HG03457 (cell line): ENCODE results near the gene PDE10A.
"Not testable (repeated sequence)": the region's sequence is repeated elsewhere in the genome, so short reads cannot be mapped to it uniquely, and the experiment has no call there.

Source experiments
- ATAC-seq: cut with Tn5 transposase; IDR thresholded peaks from one replicate; pipeline ENCODE4 v1.9.1; 2021; ENCODE audit warnings: moderate number of reproducible peaks; ENCODE audit not compliant: unreplicated experiment

The PDE10A gene

DNA sequence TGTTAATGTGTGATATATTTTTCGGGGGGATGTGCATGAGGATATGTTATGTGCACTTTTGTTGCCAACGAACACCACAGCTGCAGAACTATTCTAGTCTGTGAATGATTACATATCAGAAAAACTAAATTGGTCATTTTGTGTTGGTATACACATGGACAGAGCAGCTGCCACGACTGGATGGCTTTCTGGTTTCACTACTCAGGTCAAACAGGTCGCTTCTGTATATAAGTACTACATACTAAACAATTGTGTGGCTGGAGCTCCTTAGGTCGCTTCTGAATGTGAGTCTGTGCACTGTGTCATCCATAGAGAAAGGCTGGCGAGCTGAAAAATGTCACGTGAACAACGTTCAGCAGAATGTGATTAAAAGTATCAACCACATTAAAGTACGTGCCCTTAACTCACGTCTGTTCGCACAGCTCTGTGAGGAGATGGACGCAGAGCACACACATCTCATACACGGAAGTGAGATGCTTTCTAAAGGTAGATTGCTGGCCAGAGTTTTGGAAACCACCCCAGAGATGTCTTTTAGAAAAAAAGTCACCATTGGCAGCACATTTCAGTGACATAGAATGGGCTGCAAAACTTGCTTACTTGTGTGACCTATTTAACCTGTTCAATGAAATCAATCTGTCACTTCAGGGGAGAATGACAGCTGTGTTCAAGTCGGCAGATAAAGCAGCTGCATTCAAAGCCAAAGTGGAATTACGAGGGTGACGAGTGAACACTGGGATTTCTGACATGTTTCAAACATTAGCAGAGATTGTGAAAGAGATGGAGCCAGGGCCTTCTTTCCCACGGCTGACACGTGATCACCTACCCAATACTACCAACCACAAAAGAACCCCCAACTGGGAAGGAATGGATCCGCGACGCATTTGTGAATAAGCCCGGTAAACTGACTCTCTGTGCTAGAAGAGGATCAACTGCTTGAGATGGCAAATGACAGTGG lies 176.6 kb downstream of the PDE10A start:
- ATAC-seq, result no peak

DNA sequence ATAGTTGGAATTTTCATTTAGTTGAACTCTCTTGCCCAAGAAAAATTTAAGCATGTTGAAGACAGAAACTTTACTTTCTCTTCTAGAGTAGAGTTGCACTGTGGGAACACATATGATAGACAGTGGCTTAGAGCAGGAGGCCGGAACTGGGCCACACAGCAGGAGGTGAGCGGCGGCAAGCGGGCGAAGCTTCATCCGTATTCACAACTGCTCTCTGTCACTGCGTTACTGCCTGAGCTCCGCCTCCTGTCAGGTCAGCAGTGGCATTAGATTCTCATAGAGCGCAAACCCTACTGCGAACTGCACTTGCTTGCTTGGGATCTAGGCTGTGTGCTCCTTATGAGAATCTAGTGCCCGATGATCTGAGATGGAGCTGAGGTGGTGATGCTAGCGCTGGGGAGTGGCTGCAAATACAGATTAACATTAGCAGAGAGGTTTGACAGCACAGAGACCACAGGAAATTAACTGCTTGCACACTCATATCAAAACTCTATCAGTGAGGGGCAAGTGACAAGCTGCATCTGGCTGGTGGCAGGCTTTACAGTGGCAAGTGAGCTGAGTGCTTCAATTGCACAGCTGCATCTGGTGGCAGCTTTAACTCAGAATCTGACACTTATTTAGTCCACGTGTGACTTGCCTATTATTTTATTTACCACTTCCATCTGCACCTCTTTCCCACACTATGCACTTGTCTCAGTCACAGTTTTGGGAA lies 178.7 kb downstream of the PDE10A start:
- ATAC-seq, result no peak

DNA sequence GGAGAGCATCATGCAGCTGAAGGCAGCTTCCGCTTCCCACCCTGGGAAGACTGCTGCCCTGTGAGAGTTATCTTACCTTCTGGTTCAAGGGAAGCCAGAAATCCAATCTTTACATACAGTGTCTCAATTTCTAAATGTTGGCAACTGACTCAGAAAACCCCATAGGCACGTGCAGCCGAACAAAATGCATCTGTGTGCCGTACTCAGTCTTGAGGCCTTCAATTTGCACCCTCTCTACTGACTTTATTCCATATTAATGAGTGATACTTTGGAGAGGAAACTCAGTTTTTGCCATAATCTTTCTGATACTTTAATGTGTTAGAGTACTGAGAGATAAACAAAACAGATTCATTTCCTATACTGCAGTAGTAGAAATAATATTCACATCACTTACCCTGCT lies 181.1 kb downstream of the PDE10A start:
- ATAC-seq, result no peak

DNA sequence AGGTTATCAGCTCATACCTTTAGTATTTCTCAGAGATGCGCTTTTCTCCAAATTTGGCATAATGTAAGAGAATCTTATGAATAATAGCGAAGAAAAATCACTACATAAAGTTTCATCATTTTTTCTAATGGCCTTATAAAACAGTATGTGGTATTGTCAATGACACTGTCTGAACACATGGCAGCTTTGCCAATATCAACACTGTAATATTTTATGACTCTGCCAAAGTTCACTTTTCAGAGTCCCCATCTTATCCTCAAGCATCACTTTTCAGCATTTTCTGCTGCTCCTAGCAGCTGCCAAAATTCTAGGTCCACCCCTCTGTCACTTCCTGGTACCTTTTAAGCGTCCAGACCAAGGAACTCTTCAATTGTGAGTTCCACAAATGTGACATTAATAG lies 182.1 kb downstream of the PDE10A start:
- no peak for ATAC-seq

DNA sequence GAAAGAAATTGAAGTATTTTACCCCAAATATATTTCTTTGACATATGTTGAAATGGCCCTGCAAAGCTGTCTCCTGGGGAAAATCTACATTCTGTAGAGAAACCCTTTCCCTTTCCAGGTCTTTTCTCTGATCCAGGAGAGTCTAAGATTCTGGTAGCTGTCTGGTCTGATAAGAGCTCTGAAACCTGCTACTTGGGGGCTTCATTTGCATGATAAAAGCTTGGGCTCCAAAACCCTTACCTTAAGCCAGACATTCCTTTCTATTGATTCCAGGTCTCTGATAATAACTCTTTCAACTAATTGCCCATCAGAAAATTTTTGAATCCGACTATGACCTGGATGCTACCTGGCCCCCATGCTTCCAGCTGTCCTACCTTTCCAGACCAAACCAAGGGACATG lies 184.5 kb downstream of the PDE10A start:
- no peak for ATAC-seq

DNA sequence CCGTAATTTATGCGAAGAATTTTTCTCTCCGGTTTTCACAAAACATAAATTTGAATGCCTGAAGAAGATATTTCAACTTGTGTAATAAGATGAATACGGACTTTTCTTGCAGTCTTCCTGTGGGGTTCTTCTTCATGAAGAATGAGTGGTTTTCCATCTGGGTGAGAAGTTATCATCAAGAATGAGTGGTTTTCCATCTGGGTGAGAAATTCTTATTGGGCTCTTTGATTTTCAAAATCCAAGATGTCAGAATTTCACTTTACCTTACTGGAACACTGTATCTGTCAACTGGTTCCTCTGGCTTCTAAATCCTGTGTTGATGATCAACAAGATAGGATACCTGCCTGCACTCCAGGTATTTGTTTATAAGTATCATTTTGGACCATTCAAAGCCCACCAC lies 193.6 kb downstream of the PDE10A start:
- ATAC-seq, result no peak

DNA sequence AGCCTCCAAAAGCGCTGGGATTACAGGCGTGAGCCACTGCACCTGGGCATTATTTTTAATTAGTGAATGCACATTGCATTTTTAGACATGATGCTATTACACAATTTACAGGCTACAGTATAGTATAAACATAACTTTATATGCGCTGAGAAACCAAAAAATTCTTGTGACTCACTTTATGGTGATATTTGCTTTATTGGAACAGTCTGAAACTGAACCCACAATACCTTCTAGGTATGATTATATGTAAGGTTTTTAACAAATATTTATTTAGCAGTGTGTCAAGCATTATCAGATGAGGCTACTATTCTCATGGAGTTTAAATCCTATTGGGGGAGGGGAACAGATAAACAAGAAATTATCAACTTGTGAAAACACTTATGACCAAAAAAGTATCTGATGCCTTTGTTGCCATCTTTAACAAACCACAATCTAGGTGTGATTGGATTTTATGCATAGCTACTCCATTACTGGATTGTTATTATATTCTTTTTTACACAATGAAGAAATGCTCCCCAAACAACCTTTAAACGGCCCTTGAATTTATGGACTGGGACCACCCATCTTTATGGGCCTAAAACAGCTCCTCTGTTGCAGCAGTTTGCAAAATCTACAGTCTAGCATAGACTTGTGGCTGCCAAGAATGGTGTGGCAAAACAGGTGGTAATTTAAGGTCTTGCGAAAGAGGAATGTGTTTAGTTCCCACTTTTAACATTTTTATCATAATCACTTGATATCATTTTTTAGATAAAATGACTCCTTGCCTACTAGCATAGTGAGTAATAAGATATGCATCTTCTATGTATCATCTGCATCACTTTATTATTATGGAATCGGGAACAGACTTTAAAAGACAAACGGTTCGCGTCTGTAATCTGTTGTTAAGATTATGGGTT lies 194.5 kb downstream of the PDE10A start:
- no peak for ATAC-seq

DNA sequence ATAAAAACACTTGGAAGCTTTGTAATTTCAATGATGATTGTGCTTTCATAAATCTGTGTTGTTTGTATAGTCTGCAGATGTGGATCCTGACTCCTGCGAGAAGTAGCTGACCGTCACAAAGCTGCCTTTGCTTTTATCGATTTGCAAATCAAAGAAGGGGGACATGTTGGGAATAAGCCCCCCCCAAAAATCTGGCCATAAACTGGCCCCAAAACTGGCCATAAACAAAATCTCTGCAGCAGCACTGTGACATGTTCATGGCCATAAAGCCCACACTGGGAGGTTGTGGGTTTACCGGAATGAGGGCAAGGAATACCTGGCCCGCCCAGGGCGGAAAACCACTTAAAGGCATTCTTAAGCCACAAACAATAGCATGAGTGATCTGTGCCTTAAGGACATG lies 199.5 kb downstream of the PDE10A start:
- ATAC-seq, result not testable (repeated sequence)

DNA sequence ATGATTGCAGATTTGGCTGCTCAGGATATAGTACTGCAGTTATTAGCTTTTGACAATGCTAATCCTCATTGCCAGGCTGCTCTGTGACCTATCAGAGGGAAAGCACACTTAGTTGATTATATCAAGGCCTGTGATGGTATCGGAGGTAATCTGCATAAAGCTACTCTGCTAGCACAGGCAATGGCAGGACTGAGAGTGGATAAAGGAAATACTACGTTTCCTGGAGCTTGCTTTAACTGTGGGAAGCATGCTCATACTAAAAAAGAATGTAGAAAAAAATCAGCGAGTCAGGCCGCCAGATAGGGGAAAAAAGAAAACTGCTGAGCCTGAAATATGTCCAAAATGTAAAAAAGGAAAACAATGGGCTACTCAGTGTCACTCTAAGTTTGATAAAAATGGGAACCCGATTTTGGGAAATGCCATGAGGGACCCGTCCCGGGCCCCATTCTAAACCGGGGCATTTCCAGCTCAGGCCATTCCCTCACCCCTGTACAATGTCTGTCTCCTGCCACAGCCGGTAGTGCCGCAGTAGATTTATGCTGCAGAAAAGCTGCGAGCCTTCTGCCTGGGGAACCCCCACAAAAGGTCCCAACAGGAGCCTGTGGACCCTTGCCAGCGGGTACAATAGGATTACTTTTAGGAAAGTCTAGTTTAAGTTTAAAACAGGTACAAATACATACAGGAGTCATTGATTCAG lies 203.3 kb downstream of the PDE10A start:
- ATAC-seq, result not testable (repeated sequence)

DNA sequence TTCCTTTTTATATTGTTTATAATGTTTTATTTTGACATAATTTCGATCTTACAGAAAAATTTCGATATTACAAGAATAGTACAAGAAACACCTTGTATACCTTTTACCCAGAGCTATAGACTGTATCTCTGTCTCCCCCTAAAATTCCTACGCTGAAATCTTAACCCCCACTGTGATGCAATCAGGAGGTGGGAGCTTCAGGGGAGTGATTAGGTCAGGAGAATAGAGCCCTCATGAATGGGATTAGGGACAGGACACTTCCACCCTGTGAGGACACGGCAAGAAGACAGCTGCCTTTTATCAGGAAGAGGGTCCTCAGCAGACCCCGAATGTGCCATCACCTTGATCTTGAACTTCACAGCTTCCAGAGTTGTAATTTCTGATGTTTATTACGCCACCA lies 204.9 kb downstream of the PDE10A start:
- no peak for ATAC-seq

DNA sequence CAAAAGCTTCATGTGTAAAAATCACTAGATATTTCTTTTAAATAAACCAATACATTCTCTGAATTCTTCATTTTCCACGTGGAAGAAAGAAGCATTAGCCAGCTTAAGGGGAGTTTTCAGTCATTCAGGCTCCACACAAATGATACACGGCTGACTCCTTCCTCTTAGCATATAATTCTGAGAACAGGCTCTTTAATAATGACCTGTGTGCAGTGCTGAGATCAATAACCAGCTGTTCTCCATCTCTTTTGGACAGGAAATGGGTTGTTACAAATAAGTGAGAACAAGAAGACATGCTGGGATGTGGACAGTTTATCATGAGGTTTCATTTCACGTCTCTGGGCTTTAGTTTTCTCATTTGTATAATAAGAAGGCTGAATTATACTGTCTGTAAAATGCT lies 206.8 kb downstream of the PDE10A start:
- ATAC-seq, result no peak

DNA sequence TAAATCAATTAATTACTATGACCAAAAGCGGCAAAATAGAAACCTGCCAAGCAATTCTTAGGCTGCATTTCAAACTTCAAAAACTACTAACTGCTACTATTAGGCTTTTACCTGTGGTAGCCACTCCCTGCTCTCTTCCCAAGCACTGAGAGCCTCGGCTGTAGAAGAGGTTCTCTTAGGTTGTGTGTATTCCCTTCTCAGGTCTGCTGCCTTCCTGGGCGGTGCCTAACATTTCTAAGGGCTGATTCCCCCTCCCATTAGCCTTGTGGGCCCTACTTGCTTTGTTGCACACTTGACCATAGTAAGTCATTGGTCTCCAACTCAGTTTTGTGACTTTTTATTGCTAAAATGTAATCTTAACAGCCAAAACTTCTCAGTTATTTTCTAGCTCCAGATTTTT lies 207.6 kb downstream of the PDE10A start:
- no peak for ATAC-seq

DNA sequence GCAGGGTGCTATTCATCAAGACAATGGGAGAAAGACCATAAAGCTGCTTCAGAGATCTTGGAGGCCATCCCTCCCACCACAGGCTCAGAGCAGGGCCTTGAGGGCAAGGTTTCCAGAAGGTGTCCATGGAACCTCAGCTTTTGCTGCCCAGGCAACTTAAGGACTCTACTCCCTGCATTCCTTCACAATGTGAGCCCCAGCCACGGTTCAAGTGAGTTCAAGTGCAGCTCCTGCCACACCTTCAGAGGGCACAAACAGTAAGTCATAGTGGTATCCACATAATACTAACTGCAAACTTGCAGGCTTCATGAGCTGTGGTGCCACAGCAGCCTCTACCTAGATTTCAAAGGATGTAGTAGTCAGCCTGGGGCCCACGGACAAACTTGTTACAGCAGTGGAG lies 209.6 kb downstream of the PDE10A start:
- no peak for ATAC-seq

DNA sequence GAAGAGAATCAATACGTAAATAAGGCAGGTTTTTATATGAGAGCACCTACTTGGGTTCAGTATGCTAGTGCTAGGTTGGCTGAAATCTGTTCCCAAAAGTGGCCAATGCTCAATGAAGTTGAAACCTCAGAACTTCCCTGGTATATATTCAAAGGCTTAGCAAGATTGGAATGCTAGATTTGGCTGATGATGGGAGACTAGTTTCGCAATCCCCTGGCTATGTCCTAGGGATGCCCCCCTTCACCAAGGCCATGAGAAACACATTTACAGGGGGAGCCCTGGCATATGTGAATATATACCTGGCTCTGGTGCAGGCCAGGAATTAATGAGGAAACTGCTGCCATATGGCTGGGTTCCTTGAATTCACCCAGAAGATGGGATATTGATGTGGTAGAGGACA lies 211.2 kb downstream of the PDE10A start:
- no peak for ATAC-seq

DNA sequence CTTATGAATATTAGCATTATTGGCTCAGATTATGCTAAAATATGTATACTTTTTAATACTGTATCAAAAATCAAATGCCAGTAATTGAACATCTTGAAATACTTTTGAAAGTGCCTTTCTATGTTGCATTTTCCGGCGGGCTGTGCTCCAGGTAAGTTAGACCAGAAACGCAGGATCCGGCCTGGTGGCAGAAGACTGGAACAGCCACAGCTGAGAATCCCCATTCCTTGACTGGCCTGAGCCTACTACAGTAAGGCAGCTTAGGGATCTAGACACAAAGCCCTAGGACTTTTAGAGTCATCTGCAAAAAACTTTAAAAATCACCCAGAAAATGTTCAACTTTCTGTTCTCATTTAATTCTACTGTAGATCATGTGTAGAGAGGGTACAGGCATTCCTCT lies 214.8 kb downstream of the PDE10A start:
- ATAC-seq, result no peak

DNA sequence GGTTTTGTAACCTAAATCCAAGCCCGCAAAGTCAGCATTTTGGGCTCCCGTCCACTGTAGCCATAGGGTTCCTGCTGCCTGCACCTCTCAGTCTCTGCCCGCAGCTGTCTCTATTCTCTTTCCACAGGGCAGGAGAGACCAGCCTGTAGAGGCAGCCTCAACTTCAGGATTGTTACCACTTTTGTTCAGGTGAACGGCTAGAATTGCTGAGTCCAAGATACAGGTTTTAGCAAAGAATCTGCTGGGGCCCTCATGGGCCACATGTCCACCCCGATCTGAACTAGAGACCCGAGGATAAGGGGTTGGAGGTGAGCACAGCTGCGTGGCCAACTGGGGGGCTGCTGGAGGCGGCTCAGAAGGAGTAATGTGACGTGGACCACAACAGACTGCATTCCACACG lies 215.9 kb downstream of the PDE10A start:
- no peak for ATAC-seq

DNA sequence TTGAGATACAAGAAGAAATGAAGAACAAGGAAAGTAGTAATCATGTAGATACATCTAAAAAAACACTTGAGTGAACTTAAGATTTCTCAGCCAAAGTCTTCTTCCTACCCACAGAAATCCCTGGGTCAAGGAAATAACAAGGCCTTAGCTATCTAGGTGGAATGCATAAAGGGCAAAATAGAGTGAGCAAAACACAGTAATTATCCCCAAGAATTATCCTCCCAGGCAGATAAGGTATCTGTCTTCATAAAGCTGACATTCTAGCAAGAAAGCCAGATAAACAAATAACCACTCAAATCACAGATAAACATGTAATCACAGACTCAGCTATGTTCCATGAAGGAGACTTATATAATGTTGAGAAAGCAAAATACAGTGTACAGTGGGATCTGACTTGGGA lies 216.7 kb downstream of the PDE10A start:
- no peak for ATAC-seq

DNA sequence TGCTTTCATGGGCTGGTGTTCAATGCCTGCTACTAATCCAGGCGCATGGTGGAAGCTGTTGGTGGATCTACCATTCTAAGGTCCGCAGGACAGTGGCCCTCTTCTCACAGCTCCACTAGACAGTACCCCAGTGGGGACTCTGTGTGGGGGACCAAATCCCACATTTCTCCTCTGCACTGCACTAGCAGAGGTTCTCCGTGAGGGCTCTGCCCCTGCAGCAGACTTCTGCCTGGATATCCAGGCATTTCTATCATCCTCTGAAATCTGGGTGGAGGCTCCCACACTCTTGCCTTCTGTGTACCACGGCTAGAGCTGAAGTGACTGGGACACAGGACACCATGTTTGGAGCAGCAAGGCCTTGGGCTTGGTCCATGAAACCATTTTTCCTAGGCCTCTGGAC lies 219.6 kb downstream of the PDE10A start:
- no peak for ATAC-seq

DNA sequence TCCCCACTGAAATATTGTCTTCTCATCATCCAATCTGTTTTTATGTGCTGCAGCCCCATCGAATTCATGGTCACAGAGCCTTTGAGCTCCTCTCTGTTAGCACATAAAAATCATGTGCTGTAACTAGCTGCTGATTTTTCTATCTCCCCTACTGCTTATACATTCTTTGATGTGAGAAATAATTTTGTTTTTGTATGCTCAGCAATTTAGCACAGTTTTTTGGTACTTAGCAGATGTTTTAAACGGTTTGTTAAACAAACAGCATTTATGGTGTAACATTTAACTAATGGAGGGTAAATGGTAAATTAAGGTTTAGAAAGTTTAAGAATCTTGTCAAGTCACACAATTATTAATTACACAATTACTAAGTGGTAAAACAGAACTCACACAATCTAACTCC lies 221.9 kb downstream of the PDE10A start:
- no peak for ATAC-seq

DNA sequence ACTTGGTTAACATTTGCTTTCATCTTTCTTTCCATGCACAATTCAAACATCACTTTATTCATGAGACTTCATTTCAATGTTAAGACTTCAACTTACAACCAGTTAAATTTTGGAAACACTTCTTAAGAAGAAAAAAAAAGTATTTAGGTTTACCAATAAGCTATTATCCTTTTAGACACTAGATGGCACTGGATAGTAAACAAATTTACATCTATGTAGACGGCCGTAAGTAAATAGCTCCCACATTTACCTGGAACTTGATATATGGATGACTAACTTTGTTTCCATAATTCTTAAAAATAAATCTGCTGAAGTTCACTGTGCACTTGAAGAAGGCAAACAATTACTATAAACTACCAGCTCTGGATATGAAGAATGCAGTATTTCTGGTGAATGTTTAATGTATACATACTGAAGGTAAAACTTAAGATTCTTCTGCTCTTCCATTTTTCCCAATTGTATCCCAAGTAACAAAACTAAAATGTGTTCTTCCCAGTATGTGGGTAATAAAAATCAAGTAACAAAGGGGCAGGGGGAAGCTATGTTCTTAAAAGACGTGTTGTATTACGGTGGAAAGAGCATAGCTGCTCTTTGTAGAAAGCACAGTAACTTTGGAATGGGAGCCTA lies 223.0 kb downstream of the PDE10A start:
- ATAC-seq, result no peak
